Neural cell (in vitro differentiated cells): ENCODE data around the gene CYP4Z1.
"Not testable (repeated sequence)": the region's sequence is repeated elsewhere in the genome, so short reads cannot be mapped to it uniquely, and the experiment has no call there.

ENCODE experiments used
- EP300 ChIP-seq: fragments of 450-650 bp; conservative IDR thresholded peaks from 2 replicates; pipeline ENCODE4 v1.6.1; 2014; ENCODE audit warnings: antibody characterized with exemption, mild to moderate bottlenecking, moderate library complexity; ENCODE audit not compliant: poor library complexity, severe bottlenecking
- EZH2 ChIP-seq: fragments of 200-600, 300-800 bp; shearing (Covaris generic), sonication (generic); IDR thresholded peaks from 2 replicates; pipeline ENCODE4 v1.6.1; 2014; ENCODE audit warnings: antibody characterized with exemption, low read length, borderline replicate concordance, mild to moderate bottlenecking; ENCODE audit not compliant: insufficient read depth, poor library complexity, severe bottlenecking
- MXI1 ChIP-seq: fragments of 450-650 bp; conservative IDR thresholded peaks from 2 replicates; pipeline ENCODE4 v1.6.1; 2014; ENCODE audit warnings: antibody characterized with exemption, mild to moderate bottlenecking; ENCODE audit not compliant: poor library complexity, severe bottlenecking
- POLR2AphosphoS5 ChIP-seq: IDR thresholded peaks from 2 replicates; pipeline ENCODE4 v1.6.1; 2012
- RAD21 ChIP-seq: fragments of 450-650 bp; conservative IDR thresholded peaks from 2 replicates; pipeline ENCODE4 v1.6.1; 2014; ENCODE audit warnings: antibody characterized with exemption, mild to moderate bottlenecking, moderate library complexity
- REST ChIP-seq: IDR thresholded peaks from 2 replicates; pipeline ENCODE4 v1.6.1; 2012; ENCODE audit warnings: borderline replicate concordance
- TAF1 ChIP-seq: IDR thresholded peaks from 2 replicates; pipeline ENCODE4 v1.6.1; 2012; ENCODE audit warnings: low read depth
- TF ChIP-seq, protein P1 (sequence below): fragments of 450-650 bp; IDR thresholded peaks from 2 replicates; pipeline ENCODE4 v1.5.1; 2014; ENCODE audit warnings: antibody characterized with exemption, mild to moderate bottlenecking, moderate library complexity; ENCODE audit not compliant: poor library complexity, severe bottlenecking

- TF ChIP-seq POLR2AphosphoS5, RAD21, EP300, EZH2, MXI1, TAF1, REST: not testable (repeated sequence)
- TF ChIP-seq, protein P1, sequence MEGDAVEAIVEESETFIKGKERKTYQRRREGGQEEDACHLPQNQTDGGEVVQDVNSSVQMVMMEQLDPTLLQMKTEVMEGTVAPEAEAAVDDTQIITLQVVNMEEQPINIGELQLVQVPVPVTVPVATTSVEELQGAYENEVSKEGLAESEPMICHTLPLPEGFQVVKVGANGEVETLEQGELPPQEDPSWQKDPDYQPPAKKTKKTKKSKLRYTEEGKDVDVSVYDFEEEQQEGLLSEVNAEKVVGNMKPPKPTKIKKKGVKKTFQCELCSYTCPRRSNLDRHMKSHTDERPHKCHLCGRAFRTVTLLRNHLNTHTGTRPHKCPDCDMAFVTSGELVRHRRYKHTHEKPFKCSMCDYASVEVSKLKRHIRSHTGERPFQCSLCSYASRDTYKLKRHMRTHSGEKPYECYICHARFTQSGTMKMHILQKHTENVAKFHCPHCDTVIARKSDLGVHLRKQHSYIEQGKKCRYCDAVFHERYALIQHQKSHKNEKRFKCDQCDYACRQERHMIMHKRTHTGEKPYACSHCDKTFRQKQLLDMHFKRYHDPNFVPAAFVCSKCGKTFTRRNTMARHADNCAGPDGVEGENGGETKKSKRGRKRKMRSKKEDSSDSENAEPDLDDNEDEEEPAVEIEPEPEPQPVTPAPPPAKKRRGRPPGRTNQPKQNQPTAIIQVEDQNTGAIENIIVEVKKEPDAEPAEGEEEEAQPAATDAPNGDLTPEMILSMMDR, result not testable (repeated sequence)
Observed at GRCh38 chr1:47126997-47127396, 60.0 kb downstream of the CYP4Z1 start.
